Peyer's patch (tissue), 4 donors: ENCODE measurements around the gene DOHH. TPM values are rescaled to one million over a fixed set of nuclear protein-coding genes. Genes with fewer than 3 reads are reported as not detected.

ENCODE experiments used
- DNase-seq, 3 donors: peaks; one replicate each; pipeline ENCODE4 v3.0.0-alpha.2; 2017 to 2019
- H3K27ac ChIP-seq, 4 donors: fragments of 200-600 bp; sonication (generic); one replicate each; pipeline ENCODE4 v1.5.1; 2016 to 2019
- H3K27me3 ChIP-seq, 2 donors: fragments of 200-600 bp; sonication (generic); one replicate each; pipeline ENCODE4 v1.5.1; 2019
- H3K36me3 ChIP-seq, 3 donors: fragments of 200-600 bp; sonication (generic); one replicate each; pipeline ENCODE4 v1.5.1; 2016 to 2019
- H3K4me1 ChIP-seq, 4 donors: fragments of 200-600 bp; sonication (generic); one replicate each; pipeline ENCODE4 v1.5.1; 2016 to 2019
- H3K4me3 ChIP-seq, 4 donors: fragments of 200-600 bp; sonication (generic); 1 replicate in 3 of 4; 2 replicates in 1 of 4; pipeline ENCODE4 v1.5.1; 2016 to 2019; ENCODE audit warnings: mild to moderate bottlenecking in 1 of 4
- H3K9me3 ChIP-seq, 4 donors: fragments of 200-600 bp; sonication (generic); one replicate each; pipeline ENCODE4 v1.5.1; 2016 to 2019; ENCODE audit warnings: mild to moderate bottlenecking in 1 of 4
- CTCF ChIP-seq, 6 experiments: fragments of 450-650 bp in 4 of 6; fragments of 200-600 bp in 2 of 6; sonication (generic) in 1 of 6; IDR thresholded peaks; one replicate each; pipeline ENCODE4 v1.5.1; 2017 to 2019; ENCODE audit warnings: antibody characterized with exemption in 6 of 6, mild to moderate bottlenecking in 3 of 6, moderate library complexity in 1 of 6
- POLR2A ChIP-seq, 2 donors: fragments of 450-650 bp; IDR thresholded peaks; one replicate each; pipeline ENCODE4 v1.5.1; 2017; ENCODE audit warnings: antibody characterized with exemption in 2 of 2, mild to moderate bottlenecking in 2 of 2, moderate library complexity in 2 of 2
- total RNA-seq, 4 donors: library from RNA; depleted of rRNA; stranded (reverse); fragments of >200 nt; gene quantifications; one replicate each; pipeline ENCODE4 v1.1.0, GENCODE V29; 2016

Gene DOHH
- total RNA-seq, 4 donors from 2014 or later, result 5.6 to 10.2 (median 9.5) TPM

- TF ChIP-seq CTCF (IDR thresholded peaks at IDR 0.05) (no peak), POLR2A (IDR thresholded peaks at IDR 0.05) (no peak)
- DNase-seq, result no peak
- H3K36me3 ChIP-seq, result peaks cover 0 to 48% (median 0%) of the 10 kb centered on the region in 3 donors
These were observed 36.1 kb upstream of the DOHH start for GRCh38 chr19:3536429-3537100.

DNA sequence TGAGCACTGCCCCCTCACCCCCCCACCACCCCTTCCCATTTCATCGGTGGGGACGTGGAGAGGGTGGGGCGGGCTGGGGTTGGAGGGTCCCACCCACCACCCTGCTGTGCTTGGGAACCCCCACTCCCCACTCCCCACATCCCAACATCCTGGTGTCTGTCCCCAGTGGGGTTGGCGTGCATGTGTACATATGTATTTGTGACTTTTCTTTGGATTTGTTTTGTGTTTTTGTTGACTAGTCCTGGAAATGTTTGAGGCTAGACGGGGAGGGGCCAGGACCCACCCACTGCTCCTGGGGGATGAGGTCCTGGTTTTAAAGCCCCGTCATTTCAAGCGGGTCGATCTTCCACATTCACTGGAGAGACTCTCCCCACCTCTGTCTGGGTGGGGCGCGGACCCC lies 35.5 kb upstream of the DOHH start:
- H3K36me3 ChIP-seq, result peaks cover 0 to 54% (median 0%) of the 10 kb centered on the region in 3 donors
- no peaks in the 10 kb centered on the region for H3K9me3 ChIP-seq
- no peak overlapping the region for H3K27ac ChIP-seq
- no peak for DNase-seq
- H3K4me1 ChIP-seq, result no peaks in the 10 kb centered on the region
- H3K4me3 ChIP-seq, result no peak overlapping the region
- H3K27me3 ChIP-seq, result no peaks in the 10 kb centered on the region
- TF ChIP-seq POLR2A (IDR thresholded peaks at IDR 0.05) (no peak), CTCF (IDR thresholded peaks at IDR 0.05) (no peak)

More at GRCh38 chr19:3536429-3537100, 36.1 kb upstream of the DOHH start:
- H3K9me3 ChIP-seq, result no peaks in the 10 kb centered on the region
- H3K27ac ChIP-seq, result no peak overlapping the region
- H3K27me3 ChIP-seq, result no peaks in the 10 kb centered on the region
- no peak overlapping the region for H3K4me3 ChIP-seq
- H3K4me1 ChIP-seq, result no peaks in the 10 kb centered on the region

- Histone ChIP-seq H3K27ac (no peak overlapping the region), H3K4me3 (no peak overlapping the region), H3K9me3 (no peaks in the 10 kb centered on the region), H3K36me3 (peaks cover 0 to 58% (median 0%) of the 10 kb centered on the region in 3 donors), H3K4me1 (no peaks in the 10 kb centered on the region), H3K27me3 (no peaks in the 10 kb centered on the region)
- DNase-seq, result no peak
- no peak for TF ChIP-seq POLR2A (IDR thresholded peaks at IDR 0.05)
- TF ChIP-seq CTCF (IDR thresholded peaks at IDR 0.05), result no peak
These were observed 35.1 kb upstream of the DOHH start for GRCh38 chr19:3535563-3535965.

- Histone ChIP-seq H3K4me1 (no peaks in the 10 kb centered on the region), H3K27ac (no peak overlapping the region), H3K36me3 (peaks cover 0 to 59% (median 0%) of the 10 kb centered on the region in 3 donors)
These were observed 34.7 kb upstream of the DOHH start for GRCh38 chr19:3535235-3535535.

GRCh38 chr19:3534375-3535234 lies 34.1 kb upstream of the DOHH start:
- Histone ChIP-seq H3K27me3 (no peaks in the 10 kb centered on the region), H3K36me3 (peaks cover 0 to 59% (median 0%) of the 10 kb centered on the region in 3 donors), H3K4me1 (no peaks in the 10 kb centered on the region), H3K27ac (no peak overlapping the region), H3K9me3 (no peaks in the 10 kb centered on the region), H3K4me3 (no peak overlapping the region)
- DNase-seq, result no peak
- TF ChIP-seq CTCF (IDR thresholded peaks at IDR 0.05), result no peak
- TF ChIP-seq POLR2A (IDR thresholded peaks at IDR 0.05), result no peak

More at GRCh38 chr19:3535235-3535535, 34.7 kb upstream of the DOHH start:
- H3K27me3 ChIP-seq, result no peaks in the 10 kb centered on the region
- no peak for TF ChIP-seq CTCF (IDR thresholded peaks at IDR 0.05)
- TF ChIP-seq POLR2A (IDR thresholded peaks at IDR 0.05), result no peak
- no peak overlapping the region for H3K4me3 ChIP-seq
- no peak for DNase-seq
- H3K9me3 ChIP-seq, result no peaks in the 10 kb centered on the region
